GOT3 (cell line): ENCODE results near the gene MINDY4.

Experiments
- DNase-seq: peaks from one replicate; lab custom pipeline; 2025; ENCODE audit warnings: mixed read lengths; lab: John Stamatoyannopoulos, UW

Gene MINDY4

DNA sequence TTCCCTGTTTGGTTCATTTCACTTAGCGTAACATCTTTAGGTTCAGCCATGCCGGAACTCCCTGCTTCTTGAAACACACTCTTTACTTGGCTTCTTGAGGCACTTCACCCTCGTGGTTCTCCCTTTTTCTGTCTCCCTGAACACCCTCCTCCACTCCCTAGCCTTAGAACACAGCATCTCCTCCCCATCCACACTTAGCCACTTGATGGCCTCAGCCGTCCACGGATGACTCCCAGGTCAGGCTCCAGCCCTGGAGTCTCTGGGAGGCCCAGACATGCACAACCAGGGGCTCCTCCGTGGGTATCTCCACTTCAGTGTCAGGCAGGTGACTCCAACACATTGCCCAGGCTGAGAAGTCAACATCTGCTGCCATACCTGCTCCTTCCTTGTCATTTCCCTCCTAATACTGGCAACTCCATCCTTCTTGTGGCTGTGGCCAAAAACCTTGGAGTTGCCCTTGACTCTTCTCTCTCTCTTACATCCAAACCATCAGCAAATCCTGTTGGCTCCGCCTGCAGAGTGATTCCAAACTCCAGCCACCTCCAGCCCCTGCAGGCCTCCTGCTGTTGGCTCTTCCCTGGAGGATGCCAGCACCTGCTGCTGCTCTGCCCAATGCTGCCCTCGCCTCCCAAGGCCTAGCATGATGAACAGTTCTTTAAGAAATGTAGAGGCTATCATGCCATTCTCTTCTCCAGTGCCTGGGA lies 27.7 kb upstream of the MINDY4 start:
- DNase-seq = no peak

DNA sequence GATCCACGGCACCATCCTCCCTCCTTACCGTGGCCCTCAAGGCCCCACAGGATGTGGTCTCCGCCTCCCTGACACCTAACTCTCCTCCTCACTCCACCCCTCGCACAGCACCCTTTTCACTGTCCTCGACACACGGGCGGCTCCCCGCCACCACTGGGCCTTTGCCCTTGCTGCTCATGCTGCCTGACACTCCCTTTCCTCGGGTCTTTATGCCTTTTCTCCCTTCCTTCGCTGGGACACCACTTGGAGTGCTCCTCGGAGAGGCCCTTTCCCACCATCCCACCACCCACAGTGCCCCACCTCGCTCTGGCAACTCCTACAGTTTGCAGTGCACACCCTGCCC lies 27.2 kb upstream of the MINDY4 start:
- DNase-seq = no peak

DNA sequence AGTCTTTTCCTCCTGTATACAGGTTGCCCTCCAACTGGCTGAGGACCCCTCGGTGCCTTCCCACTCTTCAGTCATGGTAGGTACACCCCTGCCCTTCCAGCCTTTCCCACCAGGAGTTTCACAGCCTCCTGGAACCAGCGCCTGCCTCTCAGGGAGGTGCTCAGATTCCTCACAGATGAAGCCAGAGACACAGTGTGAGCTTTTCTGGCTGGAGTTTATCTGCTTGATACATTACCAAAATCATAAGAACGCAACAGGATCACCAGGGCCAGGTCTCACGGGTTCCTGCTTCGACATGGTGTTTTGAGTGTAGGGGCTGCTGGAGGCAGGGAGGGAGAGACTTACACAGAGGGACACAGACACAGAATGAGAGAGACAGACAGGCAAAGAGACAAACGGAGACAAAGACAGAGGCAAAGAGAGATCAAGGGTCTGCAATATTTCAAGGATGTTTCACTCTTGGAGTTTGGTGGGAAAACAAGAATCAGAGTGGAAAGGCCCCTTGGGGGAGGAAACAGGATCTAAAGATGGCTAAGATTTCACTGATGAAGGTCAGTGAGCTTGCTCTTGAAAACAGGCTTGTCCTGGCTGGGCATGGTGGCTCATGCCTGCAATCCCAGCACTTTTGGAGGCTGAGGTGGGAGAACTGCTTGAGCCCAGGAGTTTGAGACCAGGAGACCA lies 25.8 kb upstream of the MINDY4 start:
- DNase-seq = no peak

DNA sequence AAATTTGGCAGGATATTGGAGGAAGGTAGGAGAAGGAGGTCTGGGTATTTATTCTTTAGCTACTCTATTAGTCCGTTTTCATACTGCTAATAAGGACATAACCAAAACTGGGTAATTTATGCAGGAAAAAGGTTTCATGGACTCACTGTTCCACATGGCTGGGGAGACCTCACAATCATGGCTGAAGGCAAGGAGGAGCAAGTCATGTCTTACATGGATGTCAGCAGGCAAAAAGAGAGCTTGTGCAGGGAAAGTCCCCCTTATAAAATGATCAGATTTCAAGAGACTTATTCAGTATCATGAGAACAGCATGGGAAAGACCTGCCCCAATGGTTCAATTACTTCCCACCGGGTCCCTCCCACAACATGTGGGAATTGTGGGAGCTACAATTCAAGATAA lies 21.2 kb upstream of the MINDY4 start:
- no peak for DNase-seq

DNA sequence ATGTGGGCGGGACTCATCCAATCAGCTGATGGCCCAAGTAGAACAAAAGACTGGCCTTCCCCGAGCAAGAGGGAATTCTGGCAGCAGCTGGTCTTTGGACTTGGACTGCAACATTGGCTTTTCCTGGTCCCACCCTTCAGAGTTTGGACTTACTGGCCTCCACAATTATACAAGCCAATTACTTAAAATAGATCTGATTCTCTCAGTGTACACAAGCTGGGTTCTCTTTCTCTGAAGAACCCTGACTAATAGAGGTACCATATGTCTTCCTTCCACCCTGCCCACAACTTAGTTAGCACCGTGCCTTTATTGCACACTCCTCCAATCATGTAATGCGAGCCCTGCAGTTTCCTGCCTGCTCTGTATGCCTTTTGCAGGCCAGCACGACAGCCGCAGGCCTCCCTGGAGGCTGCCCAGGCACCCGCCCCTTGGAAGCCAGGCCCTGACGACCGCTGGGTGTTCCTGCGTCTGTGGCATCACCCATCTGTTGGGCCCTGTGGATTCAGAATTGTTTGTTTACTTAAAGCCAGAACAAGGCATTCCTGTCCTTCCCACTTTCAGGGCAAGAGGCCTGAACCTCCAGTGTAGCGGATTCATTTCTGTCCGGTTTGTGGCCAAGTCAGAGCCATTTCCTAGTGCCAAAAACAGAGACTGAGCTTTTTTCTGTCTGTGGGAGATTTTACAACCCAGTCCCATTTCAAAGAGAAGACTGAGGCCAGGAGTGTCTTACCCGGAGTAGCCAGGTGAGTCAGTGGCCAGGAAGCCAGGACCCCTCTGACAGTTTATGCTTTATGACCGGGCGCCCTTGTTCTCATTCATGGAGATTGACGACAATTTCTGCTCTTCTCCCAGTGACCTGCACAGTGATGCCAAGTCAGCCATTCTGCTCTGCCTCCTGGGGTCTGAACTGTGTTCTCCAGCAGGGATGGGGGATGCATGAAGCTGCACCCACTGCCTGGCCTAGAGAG lies 20.2 kb upstream of the MINDY4 start:
- peak; percentile 75 for DNase-seq

DNA sequence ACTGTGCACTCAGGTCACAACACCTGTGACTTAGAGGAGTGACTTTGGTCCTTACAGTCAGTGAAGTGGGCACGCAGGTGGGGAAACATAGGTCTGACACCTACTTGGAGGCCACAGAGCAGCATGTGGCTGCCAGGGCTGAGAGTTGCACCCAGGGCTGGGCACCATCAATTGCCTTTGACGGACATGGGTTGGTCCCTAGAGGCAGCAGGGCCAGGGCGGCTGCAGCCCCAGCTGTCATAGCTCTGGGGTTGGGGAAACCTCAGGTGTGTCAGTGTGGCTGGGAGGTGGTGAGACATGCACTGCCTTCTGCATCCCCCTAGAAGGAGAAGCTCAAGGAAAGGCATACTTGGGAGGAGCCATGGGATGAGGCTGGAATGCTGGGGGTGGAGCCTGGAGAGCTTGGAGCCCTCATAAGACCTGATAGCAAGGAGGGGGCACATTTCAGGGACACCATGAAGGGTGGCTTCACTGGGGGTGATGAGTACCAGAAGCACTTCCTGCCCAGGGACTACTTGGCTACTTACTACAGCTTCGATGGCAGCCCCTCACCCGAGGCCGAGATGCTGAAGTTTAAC lies 19.4 kb upstream of the MINDY4 start, which contains the start of gene INMT:
INMT (plus strand) TSS at position 440 of the 578 bp plus-strand sequence; CDS start at position 456, 16 bp downstream.
- DNase-seq = no peak

DNA sequence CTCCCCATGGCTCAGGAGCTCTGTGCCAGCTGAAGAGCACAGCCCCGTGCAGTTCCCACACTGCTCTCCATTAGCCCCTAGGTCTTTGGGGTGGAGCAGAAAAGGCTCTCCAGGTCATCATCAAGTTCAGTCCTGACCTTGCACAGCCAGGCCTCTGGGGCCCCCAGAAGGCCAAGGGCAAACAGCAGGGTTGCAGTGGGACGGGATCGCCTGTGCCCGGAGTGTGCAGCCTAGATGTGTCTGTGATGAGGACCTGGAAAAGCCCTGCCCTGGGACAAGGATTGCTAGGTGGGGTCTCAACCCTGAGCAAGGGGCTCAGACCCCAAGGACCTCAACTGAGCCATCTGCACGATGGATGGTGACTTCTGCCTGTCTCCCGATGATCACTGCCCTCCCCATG lies 18.7 kb upstream of the MINDY4 start:
- no peak for DNase-seq

DNA sequence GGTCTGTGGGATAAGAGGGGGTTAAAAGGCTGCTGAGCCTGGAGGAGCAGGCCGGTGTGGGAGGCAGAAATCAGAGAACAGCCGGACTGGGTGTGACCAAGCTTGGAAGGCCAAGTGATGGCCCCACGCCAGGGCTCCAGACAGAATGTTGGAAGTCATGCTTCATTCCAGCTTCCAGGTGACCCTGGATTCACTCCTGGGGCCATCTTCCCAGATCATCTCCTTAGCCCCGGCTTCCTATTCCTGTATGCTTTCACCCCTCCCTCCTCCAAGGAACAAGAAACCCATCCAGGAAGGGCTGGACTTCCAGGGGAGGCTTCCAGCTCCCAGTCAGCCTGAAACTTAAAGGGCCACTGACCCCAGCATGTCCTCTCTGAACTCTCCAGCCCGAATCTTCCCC lies 18.2 kb upstream of the MINDY4 start:
- no peak for DNase-seq

DNA sequence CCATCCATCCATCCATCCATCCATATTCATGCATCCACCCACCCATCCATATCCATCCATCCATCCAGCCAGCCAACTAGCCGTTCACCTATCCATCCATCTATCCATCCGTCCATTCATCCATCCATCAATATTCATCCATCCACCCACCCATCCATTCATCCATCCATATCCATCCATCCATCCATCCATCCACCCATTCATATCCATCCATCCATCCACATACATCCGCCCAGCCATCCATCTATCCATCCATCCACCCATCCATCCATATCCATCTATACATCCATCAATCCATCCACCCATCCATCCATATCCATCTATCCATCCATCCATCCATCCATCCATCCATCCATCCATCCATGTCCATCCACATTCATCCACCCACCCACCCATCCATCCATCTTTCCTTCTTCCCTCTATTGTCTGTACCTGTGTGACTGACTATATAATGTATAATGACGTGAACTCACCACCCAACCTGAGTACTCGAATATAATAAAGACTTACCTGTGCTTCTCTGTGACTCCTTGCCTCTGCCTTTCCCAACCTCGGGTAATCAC lies 16.8 kb upstream of the MINDY4 start:
- no peak for DNase-seq

DNA sequence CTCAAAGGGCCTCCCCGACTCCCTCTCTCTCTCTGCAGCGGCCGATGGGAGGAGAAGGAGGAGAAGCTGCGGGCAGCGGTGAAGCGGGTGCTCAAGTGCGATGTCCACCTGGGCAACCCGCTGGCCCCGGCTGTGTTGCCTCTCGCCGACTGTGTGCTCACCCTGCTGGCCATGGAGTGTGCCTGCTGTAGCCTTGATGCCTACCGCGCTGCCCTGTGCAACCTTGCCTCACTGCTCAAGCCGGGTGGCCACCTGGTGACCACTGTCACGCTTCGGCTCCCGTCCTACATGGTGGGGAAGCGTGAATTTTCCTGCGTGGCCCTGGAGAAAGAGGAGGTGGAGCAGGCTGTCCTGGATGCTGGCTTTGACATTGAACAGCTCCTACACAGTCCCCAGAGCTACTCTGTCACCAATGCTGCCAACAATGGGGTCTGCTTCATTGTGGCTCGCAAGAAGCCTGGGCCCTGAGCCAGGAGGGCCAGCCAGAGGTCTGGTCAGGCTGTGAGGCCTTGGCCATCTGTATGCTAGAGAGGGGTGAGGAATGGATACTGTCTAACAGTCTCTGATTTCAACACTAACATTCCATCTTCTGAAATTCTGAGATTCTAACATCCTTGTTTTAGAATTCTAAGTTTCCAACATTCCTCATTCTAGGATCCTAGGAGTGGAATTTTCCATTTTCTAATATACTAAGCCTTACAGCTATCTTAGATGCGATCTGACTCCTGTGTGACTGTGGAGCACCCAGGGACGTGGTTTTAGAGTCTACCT lies 15.6 kb upstream of the MINDY4 start:
- DNase-seq = no peak

DNA sequence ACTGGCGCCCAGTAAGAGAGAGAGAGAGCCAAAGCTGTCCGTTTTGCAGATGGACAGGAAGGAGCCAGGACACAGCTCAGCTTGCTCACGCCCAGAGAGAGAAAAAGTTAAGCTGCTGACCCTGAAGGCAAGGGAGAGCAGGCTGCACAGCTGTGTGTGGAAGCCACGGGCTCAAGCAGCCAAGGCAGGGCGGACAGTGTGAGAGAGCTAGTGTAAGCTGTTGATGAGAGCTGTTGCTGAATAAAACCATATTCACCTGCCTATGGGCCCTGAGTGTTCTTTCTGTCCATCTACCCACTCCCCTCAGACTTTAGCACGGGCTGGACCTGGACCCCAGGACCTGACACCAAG lies 13.9 kb upstream of the MINDY4 start:
- no peak for DNase-seq

DNA sequence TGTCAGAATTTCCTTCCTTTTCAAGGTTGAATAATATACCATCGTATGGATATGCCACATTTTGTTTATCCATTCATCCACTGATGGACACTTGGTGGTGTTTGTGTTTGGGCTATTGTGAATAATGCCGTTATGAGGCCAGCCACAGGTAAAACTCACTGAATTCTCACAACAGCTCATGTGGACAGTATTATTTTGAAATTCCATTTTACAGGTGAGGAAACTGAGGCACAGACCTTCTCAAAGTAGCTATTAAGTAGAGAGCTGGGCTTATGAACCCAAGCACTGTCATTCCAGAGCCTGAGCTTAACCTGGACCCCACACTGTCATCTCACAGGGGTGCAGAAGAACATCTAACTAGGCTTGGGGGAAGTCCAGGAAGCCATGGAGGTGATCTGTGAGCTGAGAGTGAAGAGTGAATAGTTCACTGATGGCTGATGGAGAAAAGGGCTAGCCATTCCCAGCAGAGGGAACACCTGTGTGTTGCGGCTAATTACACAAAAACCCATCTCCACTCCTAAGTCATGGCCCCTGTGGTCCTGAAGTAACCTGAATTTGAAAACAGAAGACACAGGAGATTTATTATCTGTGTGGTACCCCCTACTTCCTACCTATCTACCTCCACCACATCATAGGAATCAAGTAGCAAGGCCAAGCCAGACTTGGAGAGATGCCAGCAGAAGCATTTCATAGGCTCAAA lies 10.6 kb upstream of the MINDY4 start:
- no peak for DNase-seq

DNA sequence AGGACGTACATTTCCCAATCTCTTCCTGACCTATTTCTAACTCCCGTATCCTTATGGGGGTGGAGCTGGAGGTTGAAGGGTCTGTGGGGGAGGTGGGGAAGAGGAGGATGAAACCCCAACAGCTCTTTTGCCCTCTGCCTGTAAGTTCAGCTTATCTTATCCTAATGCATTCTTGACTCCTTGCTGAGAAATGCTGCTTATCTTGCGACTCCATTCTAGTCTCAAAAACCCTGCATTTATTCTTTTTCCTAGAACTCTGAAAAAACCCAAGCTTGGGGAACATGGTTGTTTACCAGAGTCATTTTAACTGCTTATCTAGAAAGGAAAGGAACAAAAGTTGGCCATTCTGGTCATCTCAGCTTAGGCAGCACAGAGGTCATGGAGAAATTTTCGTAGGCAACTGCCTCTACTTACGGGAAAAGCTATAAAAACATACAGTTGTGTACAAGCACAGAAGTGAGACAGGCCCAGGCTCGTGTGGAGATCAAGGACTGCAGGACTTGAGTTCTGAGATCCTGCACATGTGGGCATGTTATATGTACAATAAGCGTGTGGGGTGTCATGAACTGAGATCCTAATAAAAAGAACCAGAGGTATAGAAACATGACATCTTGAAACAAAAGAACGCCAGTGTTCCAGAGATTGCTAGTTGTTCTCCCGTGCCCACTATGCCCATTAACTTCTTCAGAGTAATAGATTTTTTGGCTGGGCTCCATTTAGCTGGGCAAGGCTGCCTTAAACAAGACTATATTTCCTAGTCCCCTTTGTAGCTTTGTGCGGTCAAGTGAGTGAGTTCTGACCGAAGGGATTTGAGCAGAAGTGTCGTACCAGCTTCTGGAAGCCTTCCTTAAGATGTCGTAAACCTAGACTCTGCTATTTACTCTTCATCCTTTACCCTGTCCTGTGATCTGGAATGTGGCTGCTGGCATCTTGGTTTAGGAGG lies 9.7 kb upstream of the MINDY4 start:
- no peak for DNase-seq

DNA sequence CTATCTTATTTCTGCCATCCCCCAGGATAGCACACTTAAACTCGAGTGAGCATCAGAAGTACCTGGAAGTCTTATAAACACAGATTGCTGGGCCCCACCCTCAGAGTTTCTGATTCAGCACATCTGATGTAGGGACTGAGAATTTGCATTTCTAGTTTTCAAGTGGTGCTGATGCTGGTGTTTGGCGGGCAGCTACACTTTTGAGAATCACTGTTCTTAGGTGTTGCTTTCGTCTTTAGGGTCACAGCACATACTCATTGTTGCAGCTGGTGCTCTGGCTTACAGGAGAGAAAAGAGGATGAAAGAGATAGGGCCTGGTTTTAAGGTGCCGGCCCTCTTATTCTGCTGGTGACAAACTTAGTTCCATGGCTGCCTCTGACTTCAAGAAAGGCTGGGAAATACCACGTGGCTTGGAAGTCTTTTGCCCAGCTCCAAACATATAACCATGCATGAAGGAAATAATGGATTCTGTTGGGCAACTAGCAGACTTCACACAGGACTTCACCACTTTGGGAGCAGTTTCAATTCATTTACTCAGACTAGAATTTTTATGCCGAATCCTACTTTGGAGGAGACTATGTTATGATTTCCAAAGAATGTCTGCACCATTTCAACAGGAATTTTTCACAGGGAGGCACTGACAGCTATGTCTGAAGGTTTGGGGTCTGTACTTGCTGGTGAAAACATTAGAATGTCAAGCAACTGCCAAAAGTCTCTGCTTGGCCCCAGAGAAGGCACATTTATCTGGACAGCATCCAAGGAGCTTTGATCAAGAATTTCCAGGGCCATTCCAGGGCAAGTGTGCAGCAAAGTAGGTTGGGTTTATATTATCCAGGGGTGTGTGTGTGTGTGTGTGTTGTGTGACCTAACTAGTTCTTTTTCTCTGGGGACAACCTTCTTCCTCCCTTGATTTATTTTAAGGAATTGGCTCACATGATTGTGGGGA lies 6.9 kb upstream of the MINDY4 start:
- no peak for DNase-seq

DNA sequence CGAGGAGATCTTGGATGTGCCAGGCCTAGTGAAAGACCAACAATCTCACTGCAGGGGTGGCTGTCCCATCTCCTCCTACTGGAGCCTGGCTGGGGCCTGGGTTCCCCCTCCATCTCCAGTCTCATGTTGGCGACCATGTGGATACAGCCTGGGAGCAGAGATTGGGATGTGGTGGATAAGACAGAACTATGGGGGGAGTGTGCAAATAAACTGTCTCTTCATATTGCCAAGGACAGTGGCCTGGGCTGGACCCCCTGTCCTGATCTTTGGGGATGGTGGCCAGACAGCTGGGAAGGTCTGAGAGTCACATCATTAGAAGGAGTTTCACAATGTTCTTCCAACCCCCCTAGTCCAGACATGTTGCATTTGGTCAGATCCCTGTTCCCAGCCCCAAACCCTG lies 5.8 kb upstream of the MINDY4 start:
- DNase-seq = no peak

DNA sequence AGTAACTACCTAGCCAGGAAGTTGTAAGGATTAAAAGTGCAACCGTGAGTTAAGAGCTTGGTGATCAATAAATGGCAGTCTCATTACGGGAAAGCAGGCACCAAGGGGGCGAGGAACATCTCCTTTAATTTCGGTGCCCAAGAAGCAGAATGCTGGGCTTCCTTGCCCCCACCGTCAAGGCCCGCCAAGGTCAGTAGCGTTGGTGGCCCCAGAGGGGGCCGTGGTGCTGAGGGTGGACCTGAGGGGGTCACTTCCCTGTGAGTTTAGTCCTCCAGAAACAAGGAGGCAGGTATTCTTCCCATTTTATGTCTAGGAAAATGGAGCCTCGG lies 408 bp upstream of the MINDY4 start:
- no peak for DNase-seq

DNA sequence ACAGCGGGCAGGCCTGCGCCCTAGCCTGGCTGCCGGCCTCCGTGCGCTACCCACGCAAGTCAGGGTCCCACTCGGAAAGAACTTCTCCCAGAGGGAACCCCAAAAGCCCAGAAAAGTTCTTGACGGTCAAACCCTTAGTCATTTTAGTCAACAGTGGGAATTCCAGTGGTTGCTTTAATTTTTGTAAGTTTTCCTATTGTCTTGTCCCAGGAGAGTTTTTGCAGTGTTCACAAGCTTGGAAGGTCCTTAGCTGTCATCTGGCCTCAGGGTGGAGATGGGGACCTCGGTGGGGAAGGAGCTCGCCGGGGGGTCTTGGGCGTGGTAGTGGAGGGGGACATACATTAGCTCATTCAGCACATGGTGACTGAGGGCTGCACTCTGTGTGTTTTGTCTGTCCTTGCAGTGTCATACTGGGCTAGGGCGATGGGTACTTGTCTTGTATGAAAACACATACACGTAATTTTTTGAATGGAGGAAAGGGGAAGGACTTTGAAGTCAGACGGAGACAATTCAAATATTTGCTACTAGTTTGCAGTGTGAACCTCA lies 736 bp downstream of the MINDY4 start:
- DNase-seq = no peak

DNA sequence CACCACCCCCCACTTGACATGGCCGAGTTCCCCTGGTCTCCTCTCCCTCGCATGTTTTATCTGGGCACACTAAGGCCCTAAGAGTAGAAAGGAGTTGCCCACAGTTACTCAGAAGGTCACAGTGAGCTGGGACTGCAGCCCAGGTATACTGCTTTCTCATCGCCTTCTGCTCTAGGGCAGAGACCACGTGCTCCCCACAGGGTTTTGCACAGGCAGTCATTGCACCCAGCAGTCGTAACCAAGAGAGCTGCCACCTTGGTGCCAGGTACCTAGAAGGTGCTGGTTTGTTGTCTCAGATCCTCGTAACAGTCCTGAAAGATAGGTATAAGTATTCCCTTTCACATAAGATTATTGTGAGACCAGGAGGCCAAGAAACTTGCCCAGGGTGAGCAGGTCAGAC lies 1.8 kb downstream of the MINDY4 start:
- no peak for DNase-seq
